ENCODE measurements around the gene OASL.
"Not testable (repeated sequence)": the region's sequence is repeated elsewhere in the genome, so short reads cannot be mapped to it uniquely, and the experiment has no call there.

The OASL gene, protein sequence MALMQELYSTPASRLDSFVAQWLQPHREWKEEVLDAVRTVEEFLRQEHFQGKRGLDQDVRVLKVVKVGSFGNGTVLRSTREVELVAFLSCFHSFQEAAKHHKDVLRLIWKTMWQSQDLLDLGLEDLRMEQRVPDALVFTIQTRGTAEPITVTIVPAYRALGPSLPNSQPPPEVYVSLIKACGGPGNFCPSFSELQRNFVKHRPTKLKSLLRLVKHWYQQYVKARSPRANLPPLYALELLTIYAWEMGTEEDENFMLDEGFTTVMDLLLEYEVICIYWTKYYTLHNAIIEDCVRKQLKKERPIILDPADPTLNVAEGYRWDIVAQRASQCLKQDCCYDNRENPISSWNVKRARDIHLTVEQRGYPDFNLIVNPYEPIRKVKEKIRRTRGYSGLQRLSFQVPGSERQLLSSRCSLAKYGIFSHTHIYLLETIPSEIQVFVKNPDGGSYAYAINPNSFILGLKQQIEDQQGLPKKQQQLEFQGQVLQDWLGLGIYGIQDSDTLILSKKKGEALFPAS

DNA sequence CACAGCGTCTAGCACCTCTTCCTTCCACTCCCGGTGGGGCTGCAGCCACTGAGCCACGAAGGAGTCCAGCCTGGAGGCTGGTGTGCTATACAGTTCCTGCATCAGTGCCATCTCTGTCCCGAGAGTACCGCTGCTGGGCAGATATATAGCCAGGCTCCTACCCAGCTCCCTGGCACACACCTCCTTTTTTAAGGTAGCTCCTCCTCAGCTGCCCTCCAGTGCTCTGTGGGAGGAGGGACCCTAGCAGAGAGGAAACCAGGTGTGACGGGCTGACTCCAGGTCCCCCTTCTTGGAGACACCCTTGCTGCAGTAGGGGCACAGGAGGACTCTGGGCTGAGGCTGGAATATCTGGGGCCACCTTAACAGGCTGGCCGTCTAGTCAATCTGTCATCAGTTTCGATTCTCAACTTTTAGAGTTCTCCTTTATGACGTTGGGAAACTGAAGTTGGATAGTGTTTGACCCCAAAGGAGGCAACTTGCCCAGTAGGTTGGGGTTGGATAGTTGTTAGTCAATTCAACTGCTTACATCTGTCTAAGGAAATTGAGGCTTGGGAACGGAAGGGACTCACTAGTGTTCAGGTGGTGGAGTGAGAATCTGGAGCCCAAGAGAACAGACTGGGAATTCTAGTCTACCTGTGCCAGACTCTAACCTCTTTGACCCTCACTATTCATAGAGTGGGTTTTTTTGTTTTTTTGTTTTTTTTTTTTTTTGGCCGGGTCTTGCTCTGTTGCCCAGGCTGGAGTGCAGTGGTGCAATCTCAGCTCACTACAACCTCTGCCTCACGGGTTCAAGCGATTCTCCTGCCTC lies at the start of gene OASL:
Gene OASL, minus strand, starts transcription at position 386 of the 808 bp plus-strand sequence. Its CDS starts 275 bp downstream, at position 111.
- no peak for DNase-seq

DNA sequence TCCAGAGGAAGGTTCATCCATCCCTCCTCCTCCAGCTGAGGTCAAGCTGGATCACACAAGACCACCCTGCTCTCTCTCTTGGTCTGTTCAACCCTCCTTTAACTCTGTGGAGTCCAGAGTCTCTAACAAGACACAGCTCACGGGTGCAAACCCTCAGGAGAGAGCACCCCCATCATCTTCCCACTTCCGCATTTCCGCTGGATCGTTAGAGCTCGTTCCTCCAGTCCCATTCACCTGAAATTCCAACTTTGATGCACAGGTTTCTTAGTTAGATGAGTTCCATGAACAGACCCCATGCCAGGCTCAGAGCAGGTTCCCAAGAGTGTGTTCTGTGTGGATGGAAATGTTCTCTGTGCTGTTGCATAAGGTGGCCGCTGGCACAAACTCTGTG lies 49.1 kb upstream of the OASL start:
- no peak for DNase-seq

DNA sequence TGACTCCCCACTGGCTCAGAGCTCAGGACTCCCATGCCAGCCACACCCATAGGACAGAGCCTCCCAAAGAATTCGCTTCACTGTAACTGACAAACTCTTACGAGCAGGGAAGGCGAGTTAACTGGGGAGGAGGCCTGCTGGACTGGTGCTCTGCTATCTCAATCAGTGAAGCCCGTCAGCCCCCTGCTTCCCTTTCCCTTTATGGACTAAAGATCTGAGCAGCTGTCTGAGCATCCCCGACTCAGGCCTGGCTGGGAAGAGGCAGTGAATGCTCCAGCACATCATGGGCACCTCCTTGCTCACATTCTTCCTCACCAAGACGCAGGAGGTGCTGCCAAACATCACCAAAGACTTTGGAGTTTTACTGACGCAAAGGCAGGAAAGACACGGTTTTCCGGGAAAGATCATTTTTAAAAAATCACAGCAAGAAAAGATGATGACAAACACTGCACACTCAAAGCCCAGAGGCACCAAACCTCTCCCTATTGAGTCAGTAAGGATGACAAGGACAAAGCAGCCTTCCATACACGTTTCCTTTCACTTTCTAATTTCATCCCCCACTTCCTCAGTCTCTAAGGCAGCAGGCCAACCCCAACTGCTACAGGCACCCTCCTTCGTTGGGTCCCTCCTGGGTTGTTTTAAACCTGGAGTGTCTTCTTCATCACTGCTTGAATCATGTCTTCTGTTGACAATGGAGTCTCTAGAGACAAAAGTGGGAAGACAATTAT lies 48.6 kb upstream of the OASL start:
- no peak for DNase-seq

DNA sequence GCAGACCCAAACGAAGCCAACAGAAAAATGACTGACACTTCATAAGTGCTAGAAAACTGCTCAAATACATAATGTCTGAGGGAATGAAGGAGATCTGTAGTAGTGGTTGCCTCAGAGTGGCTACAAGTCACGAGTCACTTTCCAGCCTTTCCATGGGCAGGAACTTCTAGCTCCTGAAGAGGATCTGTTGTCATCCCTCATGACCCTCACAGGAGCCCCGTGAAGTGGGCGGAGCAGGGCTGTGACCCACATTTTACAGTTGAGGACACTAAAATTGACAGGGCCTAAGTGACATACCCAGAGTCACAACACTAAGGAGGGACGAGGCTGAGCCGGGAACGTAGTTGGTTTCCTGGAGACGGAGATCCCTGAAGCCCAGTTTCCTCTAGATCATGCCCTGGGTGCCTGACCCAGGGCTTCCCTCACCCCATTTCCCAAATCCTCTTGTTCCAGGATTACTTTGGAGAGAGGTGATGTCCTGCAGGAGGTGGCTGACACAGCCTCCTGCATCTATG lies 47.8 kb upstream of the OASL start:
- no peak for DNase-seq

DNA sequence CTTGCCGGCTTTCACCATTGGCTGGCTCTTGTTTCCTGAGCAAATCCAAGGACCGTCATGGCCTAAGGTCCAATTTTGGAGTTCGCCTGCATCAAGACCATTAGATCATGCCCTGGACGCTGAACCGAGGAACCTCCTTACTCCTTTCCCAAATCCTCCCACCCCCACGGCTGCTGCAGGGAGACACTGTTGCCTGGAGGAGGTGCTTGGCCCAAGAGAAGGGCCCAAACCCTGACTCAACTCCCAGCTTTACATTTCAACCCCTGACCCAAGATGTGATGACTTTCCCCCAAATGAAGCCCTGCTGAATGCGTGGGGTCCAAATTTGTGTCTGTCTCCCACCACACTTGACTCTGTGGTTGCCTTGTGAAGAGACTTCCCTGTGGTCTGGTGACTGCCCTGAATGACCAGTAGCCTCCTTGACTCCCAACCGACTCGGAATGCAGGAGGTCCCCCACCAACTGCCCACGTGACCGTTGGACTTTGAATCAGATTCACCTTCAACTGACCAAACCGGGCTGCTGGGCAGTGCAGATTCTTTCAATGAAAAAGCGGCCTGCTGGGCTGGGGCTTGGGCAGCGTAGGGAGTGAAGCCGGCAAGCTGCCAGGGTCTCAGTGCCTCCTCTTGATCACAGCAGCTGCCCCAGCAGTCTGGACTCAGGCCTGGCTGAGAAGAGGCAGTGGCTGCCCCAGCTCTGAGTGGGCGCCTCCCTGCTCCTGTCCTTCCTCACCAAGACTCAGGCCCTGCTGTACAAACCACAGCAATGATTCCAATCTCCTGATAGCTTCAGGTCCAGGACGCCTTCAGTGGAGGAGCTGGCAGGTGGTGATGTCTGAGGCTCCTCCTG lies 46.7 kb upstream of the OASL start:
- no peak for DNase-seq

DNA sequence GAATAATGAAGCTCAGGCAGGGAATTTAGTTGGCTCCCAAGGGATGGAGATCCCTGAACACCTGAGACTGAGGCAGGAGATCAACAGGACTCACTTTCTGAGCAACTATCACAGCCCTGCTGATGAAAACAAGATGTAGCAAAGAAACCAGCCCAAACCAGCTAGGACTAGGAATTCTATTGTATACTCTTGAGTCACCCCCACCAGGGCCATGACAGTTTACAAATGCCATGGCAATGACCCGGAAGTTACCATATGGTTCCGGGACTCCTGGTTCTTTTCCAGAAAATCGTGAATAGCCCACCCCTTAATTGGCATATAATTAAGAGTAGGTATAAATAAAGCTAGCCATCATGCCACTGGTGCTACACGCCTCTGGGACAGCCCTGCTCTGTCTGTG lies 46.0 kb upstream of the OASL start:
- no peak for DNase-seq

DNA sequence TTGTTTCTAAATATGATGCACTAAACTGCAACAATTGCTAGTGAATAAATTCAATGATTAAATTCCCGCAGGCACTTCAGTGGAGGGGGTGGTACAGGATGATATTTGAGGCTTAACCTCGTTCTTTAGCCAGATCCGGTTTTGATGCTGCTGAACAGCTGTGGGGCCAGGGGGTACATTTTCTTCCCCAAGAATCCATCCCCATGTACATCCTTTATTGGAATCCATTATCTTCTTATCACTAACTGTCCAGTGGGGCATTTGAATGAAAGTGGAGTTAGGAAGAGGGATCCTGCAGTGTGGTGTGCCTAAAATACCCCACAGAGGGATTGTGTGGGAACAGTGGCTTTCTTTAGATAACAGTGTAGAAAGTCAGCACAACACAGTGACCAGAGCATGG lies 45.2 kb upstream of the OASL start:
- no peak for DNase-seq

DNA sequence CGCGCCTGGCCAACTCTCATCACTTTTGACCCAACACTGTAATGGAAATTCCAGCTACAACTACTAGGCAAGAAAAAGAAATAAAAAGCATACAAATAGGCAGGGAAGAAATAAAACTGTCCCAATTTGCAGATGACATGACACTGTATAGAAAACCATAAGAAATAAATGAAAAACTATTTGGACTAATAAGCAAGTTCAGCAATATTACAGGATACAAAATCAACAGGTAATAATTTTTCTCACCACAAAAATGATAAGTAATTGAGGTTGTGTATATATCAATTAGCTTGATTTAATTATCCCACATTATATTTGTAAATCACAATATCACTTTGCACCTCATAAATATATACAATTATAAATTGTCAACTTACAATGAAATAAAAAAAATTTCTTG lies 41.9 kb upstream of the OASL start:
- DNase-seq, result no peak

DNA sequence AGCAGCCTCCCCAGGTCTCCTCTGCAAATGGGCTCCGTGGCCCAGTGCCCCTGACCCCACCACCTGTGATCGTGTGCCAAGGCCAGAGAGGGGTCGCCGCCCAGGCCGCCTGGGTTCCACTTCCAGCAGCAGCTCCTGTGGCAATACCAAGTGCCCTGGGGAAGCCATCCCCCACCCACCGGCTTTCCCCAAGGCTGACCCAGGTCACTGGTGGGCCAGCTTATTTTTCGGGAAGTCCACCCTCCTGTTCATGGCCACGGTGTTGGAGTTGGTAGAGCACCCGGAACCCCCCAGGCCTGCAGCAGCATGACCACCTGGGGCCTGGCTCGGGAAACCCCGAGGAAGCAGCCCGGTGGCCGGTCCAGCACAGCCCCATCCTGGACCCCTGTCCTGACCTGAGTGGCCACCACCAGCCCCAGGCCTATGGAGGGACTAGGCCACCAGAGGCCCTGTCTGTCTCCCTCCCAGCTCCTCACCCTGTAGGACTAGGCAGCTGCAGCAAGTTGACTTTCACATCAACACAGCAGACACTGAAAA lies 40.8 kb upstream of the OASL start:
- DNase-seq, result no peak

DNA sequence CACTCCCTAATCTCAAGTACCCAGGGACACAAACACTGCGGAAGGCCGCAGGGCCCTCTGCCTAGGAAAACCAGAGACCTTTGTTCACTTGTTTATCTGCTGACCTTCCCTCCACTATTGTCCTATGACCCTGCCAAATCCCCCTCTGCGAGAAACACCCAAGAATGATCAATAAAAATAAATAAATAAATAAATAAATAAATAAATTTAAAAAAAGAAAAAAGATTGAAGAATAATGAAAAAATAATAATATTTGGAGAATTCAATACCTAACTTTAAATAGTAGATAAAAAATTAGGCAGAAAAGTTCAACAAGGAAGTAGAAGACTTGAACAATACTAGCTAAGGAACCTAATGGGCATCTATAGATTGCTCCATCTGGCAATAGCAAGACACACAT lies 38.4 kb upstream of the OASL start:
- not testable (repeated sequence) for DNase-seq

DNA sequence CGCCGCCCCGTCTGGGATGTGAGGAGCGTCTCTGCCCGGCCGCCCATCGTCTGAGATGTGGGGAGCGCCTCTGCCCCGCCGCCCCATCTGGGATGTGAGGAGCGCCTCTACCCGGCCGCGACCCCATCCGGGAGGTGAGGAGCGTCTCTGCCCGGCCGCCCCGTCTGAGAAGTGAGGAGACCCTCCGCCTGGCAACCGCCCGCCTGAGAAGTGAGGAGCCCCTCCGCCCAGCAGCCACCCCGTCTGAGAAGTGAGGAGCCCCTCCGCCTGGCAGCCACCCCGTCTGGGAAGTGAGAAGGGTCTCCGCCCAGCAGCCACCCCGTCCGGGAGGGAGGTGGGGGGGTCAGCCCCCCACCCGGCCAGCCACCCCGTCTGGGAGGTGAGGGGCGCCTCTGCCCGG lies 36.9 kb upstream of the OASL start:
- DNase-seq, result not testable (repeated sequence)

DNA sequence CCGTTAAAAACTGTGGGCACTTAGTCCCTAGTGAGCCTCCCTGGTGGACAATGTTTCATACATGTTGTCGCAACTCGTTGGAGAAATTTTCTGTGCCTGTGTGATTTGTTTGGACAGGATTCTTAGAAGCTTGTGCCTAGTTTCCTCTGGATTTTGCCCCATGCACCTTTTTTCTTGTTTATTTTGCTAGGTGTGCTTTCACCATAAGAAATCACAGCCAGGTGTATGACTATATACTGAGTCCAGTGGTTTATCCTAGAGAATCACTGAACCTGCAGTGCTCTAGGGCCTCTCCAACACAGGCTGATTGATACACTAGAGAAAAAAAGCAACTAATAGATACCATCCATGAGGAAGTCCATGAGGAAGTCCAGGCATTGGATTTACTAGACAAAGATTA lies 33.1 kb upstream of the OASL start:
- no peak for DNase-seq

DNA sequence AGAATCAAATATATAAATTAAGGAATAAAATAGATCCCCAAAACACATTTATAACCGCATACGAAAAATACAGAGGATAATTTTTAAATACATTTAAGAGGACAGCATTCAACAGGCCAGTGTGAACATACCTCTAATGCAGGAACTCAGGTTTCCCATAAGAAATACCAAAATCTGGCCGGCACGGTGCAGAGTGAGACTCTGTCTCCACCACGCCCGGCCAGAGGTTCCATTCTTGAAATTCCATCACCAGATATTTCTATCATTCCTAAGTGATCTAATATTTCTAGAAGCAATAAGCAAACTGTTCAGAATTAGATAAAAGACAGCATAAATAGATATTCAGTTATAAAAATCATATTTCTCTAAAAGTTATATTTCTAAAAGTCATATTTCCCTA lies 30.2 kb upstream of the OASL start:
- DNase-seq, result no peak

DNA sequence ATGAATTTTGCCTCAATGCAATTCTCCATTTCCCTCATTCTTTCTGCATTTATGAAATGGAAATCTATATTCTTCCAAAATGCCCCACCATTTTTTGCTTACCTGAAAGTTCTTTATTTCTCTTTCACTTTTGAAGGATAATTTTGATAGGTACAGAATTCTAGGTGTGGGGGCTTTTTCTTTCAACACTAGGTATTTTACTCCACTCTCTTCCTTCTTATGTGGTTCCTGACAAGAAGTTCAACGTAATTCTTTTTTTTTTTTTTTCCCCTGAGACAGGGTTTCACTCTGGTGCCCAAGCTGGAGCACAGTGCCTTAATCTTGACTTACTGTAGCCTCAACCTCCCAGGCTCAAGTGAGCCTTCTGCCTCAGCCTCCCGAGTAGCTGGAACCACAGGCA lies 26.3 kb upstream of the OASL start:
- no peak for DNase-seq

DNA sequence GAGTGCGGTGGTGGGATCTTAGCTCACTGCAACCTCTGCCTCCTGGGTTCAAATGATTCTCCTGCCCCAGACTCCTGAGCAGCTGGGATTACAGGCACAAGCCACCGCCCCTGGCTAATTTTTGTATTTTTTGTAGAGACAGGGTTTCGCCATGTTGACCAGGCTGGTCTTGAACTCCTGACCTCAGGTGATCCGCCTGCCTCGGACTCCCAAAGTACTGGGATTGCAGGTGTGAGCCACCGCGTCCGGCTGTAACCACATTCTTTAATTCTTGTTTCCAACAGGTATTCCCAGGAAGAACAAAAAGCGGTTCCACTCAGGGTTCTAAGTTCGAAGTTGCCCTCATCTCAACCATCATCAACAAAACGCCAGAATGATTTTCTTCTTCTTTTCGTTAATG lies 25.5 kb upstream of the OASL start:
- not testable (repeated sequence) for DNase-seq

DNA sequence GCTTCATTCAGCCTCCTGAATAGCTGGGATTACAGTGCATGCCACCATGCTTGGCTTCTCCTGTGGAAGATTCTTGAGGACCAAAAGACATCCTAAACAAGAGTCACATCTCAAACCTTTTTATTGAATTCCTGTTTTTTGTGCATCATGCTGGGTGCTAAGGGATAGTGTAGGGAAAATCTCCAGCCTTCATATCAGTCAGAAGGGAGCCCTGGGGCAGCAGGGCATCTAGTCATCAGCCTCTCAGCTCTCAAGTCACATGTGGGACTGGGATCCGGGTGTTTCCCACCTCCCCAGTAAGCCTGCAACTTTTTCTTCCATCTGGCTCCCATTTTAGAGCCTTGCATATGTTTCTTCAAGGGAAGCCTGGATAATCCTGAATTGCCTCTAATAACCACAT lies 25.1 kb upstream of the OASL start:
- DNase-seq, result no peak

DNA sequence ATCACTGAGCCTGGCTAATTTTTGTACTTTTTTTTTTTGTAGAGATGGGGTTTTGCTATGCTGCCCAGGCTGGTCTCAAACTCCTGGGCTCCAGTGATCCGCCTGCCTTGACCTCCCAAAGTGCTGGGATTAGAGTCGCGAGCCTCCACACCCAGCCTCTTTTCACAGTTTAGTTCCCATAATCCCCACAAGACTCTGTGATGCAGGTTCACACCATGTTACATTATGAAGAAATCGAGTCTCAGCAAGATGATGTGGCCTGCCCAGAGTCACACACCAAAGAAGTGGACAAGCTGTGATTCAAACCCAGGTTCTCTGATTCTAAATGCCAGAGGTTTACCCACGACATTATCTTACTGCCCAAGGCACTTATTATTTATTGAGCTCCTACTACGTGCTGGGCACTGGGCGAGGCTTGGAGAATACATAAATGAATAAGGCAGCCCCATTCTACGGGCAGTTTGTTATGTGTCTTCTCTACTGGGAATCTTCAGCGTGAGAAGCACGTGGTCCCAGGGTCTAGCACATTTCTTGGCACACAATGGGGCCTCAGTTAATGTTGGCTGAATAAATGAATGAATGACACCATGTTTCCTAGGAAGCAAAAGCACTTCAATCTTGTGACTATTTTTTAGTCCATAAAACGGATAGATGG lies 23.5 kb upstream of the OASL start:
- DNase-seq, result no peak

DNA sequence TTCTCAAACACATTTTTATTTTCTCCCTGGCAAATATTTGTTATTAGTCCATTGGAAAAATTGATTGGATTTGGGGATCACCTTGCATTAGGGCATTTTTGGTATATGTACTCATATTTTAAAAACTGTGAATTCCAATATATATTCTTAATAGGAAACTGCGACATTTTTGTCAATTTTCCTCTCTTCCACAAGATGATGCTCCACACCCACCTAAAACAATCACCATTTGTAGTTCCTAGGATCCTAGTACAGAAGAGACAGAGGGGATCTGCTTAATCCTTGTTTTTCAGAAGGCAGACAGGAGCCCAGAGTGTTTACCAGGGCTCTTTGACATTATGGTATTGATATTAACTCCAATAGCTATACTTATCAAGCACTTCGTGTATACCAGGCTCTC lies 22.8 kb upstream of the OASL start:
- no peak for DNase-seq

DNA sequence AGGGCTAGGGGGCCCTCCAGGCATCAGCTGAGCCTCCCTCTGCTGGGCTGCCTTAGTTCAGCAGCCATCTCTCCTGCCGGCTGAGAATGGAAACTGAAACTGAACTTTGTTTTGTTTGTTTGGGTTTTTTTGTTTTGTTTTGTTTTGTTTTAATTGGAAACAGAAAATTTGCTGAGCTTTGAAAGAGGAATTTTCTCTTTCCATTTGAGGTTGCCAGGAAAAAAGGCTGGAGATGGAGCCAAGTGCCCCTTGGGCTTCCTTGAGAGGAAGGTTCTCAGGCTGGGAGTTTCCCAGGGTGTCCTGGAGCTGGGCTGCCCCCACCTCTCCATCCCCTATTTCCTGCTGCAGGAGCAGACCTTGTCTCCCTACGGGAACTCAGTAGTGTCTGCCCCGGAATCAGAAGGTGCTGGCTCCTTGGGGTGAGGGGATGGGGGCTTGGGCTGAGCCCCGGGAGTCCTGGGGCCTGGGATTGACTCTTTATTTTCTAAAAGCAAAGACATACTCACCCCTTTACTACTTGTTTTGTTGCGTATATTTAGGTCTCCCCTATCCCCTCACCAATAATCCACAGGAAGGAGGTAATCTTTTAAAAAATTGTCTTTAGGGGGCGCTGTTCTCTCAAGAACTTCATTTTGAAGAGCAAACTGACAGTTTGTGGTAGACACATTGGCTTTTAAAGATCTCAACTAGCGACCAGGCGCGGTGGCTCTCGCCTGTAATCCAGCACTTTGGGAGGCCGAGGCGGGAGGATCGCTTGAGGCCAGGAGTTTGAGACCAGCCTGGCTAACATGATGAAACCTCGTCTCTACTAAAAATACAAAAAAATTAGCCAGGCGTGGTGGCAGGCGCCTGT lies 21.3 kb upstream of the OASL start:
- DNase-seq, result no peak

All from T1000 (cell line).